GM12878 (cell line): Measurements from ENCODE around the gene TTLL11. TPM values are rescaled to one million over a fixed set of nuclear protein-coding genes. Genes with fewer than 3 reads are reported as not detected.
A peak's percentile ranks its signal among the peaks of the same experiment; 100 is the strongest.

Source experiments
- ATAC-seq: fragments of 200-7000 bp; cut with Tn5 transposase; 3 replicates; pipeline ENCODE4 v1.9.1; 2020; ENCODE audit warnings: mild to moderate bottlenecking, moderate library complexity
- BruUV-seq: library from RNA; stranded (reverse); fragments of 400-500 nt; replicated peaks from 2 replicates; lab custom pipeline; 2021; lab: Mats Ljungman, UMichigan
- CTCF ChIA-PET: fragments of 300-600 bp; sonication (Branson Sonifier 250); formaldehyde crosslinking; extraction: SDS; loops from one replicate; lab custom pipeline; 2021; ENCODE audit warnings: inconsistent platforms; lab: Yijun Ruan, JAX
- POLR2A ChIA-PET: fragments of 350-600 bp; formaldehyde crosslinking; extraction: SDS; loops from one replicate; lab custom pipeline; 2021; ENCODE audit warnings: inconsistent platforms; lab: Charles Lee
- RAD21 ChIA-PET: fragments of 300-600 bp; sonication (Branson Sonifier 250); formaldehyde crosslinking; loops from one replicate; lab custom pipeline; 2023; ENCODE audit warnings: antibody characterized with exemption; ENCODE audit not compliant: unreplicated experiment; lab: Charles Lee
- SMC1A ChIA-PET: fragments of 300-600 bp; sonication (Branson Sonifier 250); formaldehyde crosslinking; loops from one replicate; lab custom pipeline; 2023; ENCODE audit not compliant: unreplicated experiment, uncharacterized antibody; lab: Charles Lee
- DNase-seq: peaks from one replicate; pipeline ENCODE4 v3.0.0-alpha.2; 2011; ENCODE audit warnings: low read depth, low spot score
- FAIRE-seq: peaks from 3 replicates; lab custom pipeline; 2011; peaks lifted over from hg19 to GRCh38; lab: Jason Lieb, UNC
- H2AFZ ChIP-seq: 2 replicates; pipeline ENCODE4 v1.6.0; 2011; ENCODE audit warnings: low read depth, low read length, control low read depth; ENCODE audit not compliant: control insufficient read depth
- H3K27ac ChIP-seq: 2 replicates; pipeline ENCODE4 v1.5.1; 2011; ENCODE audit warnings: control low read depth; ENCODE audit not compliant: control insufficient read depth, insufficient read depth
- H3K27me3 ChIP-seq, 2 experiments: replicated peaks in 1 of 2; 2 replicates each; pipeline versions ENCODE4 v1.6.0 to v1.6.1; 2011; ENCODE audit warnings: low read length in 1 of 2; ENCODE audit not compliant: control insufficient read depth in 2 of 2, insufficient read depth in 2 of 2
- H3K36me3 ChIP-seq, 2 experiments: 2 replicates each; pipeline ENCODE4 v1.5.1; 2011; ENCODE audit warnings: low read length in 1 of 2; ENCODE audit not compliant: control insufficient read depth in 2 of 2, insufficient read depth in 2 of 2
- H3K4me1 ChIP-seq: 2 replicates; pipeline ENCODE4 v1.6.1; 2011; ENCODE audit warnings: mild to moderate bottlenecking, low read length, moderate library complexity, mixed read lengths; ENCODE audit not compliant: control insufficient read depth, insufficient read depth
- H3K4me2 ChIP-seq: 2 replicates; pipeline ENCODE4 v1.6.0; 2011; ENCODE audit warnings: control low read depth; ENCODE audit not compliant: control insufficient read depth, insufficient read depth
- H3K4me3 ChIP-seq: fragments of 200-600 bp; sonication (generic); 2 replicates; pipeline ENCODE4 v1.5.1; 2016
- H3K79me2 ChIP-seq: 2 replicates; pipeline ENCODE4 v1.6.0; 2011; ENCODE audit warnings: low read length; ENCODE audit not compliant: control insufficient read depth, insufficient read depth
- H3K9ac ChIP-seq: 2 replicates; pipeline ENCODE4 v1.8.0; 2011; ENCODE audit warnings: low read length, control low read depth, mixed read lengths; ENCODE audit not compliant: control insufficient read depth, insufficient read depth
- H3K9me3 ChIP-seq: replicated peaks from 3 replicates; pipeline ENCODE4 v1.5.1; 2011; ENCODE audit warnings: mild to moderate bottlenecking, low read length; ENCODE audit not compliant: control insufficient read depth, insufficient read depth
- H4K20me1 ChIP-seq: 2 replicates; pipeline ENCODE4 v1.6.0; 2011; ENCODE audit not compliant: control insufficient read depth, insufficient read depth
- EGR1 ChIP-seq, 2 experiments: IDR thresholded peaks; 1 replicate in 1 of 2; 2 replicates in 1 of 2; pipeline ENCODE4 v1.6.1; 2011 to 2012; ENCODE audit warnings: low read depth in 2 of 2, low read length in 2 of 2, borderline replicate concordance in 1 of 2, mild to moderate bottlenecking in 1 of 2, moderate library complexity in 1 of 2
- NFIC ChIP-seq: IDR thresholded peaks from 2 replicates; pipeline ENCODE4 v1.6.1; 2012; ENCODE audit warnings: low read depth, mild to moderate bottlenecking, inconsistent platforms, low read length, moderate library complexity
- NR2F1 ChIP-seq: fragments of 450-650 bp; conservative IDR thresholded peaks from 2 replicates; pipeline ENCODE4 v1.6.1; 2017; ENCODE audit warnings: mild to moderate bottlenecking
- RAD21 ChIP-seq: IDR thresholded peaks from 2 replicates; pipeline ENCODE4 v1.6.1; 2011; ENCODE audit warnings: mild to moderate bottlenecking, low read depth, low read length, moderate library complexity; ENCODE audit not compliant: insufficient read depth
- RUNX3 ChIP-seq: IDR thresholded peaks from 2 replicates; pipeline ENCODE4 v1.6.1; 2012; ENCODE audit warnings: low read length, inconsistent platforms
- SMARCA5 ChIP-seq: fragments of 450-650 bp; IDR thresholded peaks from 2 replicates; pipeline ENCODE4 v1.6.1; 2017; ENCODE audit warnings: mild to moderate bottlenecking
- SMC3 ChIP-seq: IDR thresholded peaks from 2 replicates; pipeline ENCODE4 v1.6.1; 2011; ENCODE audit warnings: low read length, improper control_type of control experiment, borderline replicate concordance
- SRF ChIP-seq, 2 experiments: IDR thresholded peaks; 2 replicates each; pipeline ENCODE4 v1.6.1; 2011; ENCODE audit warnings: low read depth in 2 of 2, low read length in 2 of 2, mild to moderate bottlenecking in 1 of 2, moderate library complexity in 1 of 2
- YY1 ChIP-seq: IDR thresholded peaks from 2 replicates; pipeline ENCODE4 v1.6.1; 2011; ENCODE audit warnings: low read depth, mild to moderate bottlenecking, low read length
- ZNF24 ChIP-seq: fragments of 450-650 bp; IDR thresholded peaks from 2 replicates; pipeline ENCODE4 v1.6.1; 2017; ENCODE audit warnings: antibody characterized with exemption, mild to moderate bottlenecking
- WGBS: methylation state at CpG from one replicate; pipeline ENCODE4 v1.1.6; 2016; ENCODE audit warnings: low lambda C conversion rate; ENCODE audit not compliant: insufficient replicate concordance, insufficient coverage; ENCODE audit errors: missing lambda C conversion rate; 5-methylcytosine and 5-hydroxymethylcytosine counted together
- in situ Hi-C: fragments of 300-500 bp; cut with MboI; formaldehyde crosslinking; loops from 9 replicates; pipeline ENCODE4 v1.14.3; 2018; ENCODE audit warnings: mixed read lengths
- intact Hi-C: fragments of 100-400 bp; cut with micrococcal nuclease; formaldehyde crosslinking; loops from one replicate; pipeline ENCODE4 v1.14.2; 2022; ENCODE audit not compliant: unreplicated experiment
- polyA plus RNA-seq, 11 experiments: library from polyadenylated mRNA; depleted of rRNA in 4 of 11; unstranded in 6 of 11; stranded (reverse) in 5 of 11; fragments of >200 nt; fragmentation: Nextera tagmentation in 4 of 11; fragmentation: Illumina TruSeq in 1 of 11; extraction: Ambion mirVana in 4 of 11; extraction: Trizol in 1 of 11; gene quantifications; 1 replicate in 1 of 11; 2 replicates in 10 of 11; pipeline versions ENCODE4 v1.2.1 to v1.2.3, GENCODE V29; 2011 to 2016; ENCODE audit warnings: inconsistent platforms in 2 of 11, missing spikeins in 2 of 11, low read depth in 1 of 11
- total RNA-seq, 4 experiments: library from RNA; depleted of rRNA in 3 of 4; stranded (reverse); fragments of >200 nt in 3 of 4; fragmentation: Illumina TruSeq in 1 of 4; extraction: Trizol in 1 of 4; gene quantifications; 2 replicates each; pipeline versions ENCODE4 v1.2.1 to v1.2.3, GENCODE V29; 2013 to 2021
- TF ChIP-seq, protein P1 (sequence below): IDR thresholded peaks from 2 replicates; pipeline ENCODE4 v1.6.1; 2011; ENCODE audit warnings: low read depth, mild to moderate bottlenecking, low read length, moderate library complexity, borderline replicate concordance; ENCODE audit errors: extremely low read depth
- TF ChIP-seq, protein P2 (sequence below): fragments of 450-650 bp; IDR thresholded peaks from 2 replicates; pipeline ENCODE4 v1.6.1; 2017; ENCODE audit warnings: mild to moderate bottlenecking, moderate library complexity
- TF ChIP-seq, protein P3 (sequence below), 3 experiments: IDR thresholded peaks in 2 of 3; conservative IDR thresholded peaks in 1 of 3; 2 replicates each; pipeline ENCODE4 v1.5.1; 2011; ENCODE audit warnings: low read depth in 3 of 3, low read length in 3 of 3, mild to moderate bottlenecking in 3 of 3, control low read depth in 2 of 3, moderate library complexity in 2 of 3, inconsistent platforms in 1 of 3, mixed read lengths in 1 of 3; ENCODE audit not compliant: control insufficient read depth in 2 of 3, insufficient read depth in 1 of 3; ENCODE audit errors: extremely low read depth in 1 of 3

The TTLL11 gene
- total and polyA plus RNA-seq, 10 of the 15 experiments (the other 5 are each of a cell fraction or from before 2014, with no cell fraction given): 1.2 to 3.7 (median 2.9) TPM

DNA sequence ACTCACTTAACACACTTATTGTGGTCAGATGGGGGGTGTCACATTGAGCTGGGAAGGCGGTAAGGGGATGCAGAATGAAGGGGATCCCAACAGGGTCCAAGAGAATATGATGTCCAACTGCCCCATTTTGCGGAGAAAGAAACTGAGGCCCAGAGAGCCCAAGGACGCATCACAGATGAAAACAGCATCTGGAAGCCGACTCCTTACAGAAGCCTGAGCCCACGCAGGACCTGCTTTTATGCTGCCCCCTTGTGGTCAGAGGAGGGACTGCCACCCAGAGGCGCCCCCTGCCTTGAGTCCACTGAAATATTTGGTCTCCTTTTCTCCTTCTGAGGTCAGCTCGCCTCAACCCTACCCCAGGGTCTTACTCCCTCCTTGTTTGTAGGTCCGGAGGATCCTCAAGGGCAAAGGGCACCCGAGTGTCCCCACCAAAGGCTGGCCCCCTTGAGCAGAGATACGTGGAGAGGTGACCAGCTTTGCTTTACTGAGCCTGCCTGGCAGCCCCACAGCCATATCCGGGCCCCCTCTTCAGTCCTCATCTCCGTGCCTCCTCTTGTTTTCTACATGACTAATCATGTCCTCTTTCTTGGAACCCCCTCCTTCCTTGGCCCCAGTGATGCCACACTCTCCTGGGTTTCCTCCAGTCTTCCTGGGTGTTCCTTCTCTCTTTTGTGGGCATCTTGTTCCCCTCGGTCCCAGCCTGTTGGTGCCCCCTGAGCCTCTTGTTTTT lies 30.0 kb upstream of the TTLL11 start:
- Histone ChIP-seq H3K9me3 (no peaks in the 10 kb centered on the region), H3K9ac (no peak overlapping the region), H3K4me3 (no peak overlapping the region), H3K27me3 (peaks cover 2 to 10% of the 10 kb centered on the region in 2 experiments; a peak in 2 of 4 replicates), H3K79me2 (no peaks in the 10 kb centered on the region), H3K27ac (no peak overlapping the region), H3K4me1 (no peaks in the 10 kb centered on the region), H3K36me3 (no peaks in the 10 kb centered on the region), H4K20me1 (no peaks in the 10 kb centered on the region; the same call in 1 of the 2 replicates), H3K4me2 (no peak overlapping the region), H2AFZ (no peak overlapping the region)
- in situ Hi-C loops (loop anchor here (5.0 to 10.0 kb wide), 3 partner anchors 229 to 689 kb away; no protein-coding TSS in a partner anchor), intact Hi-C loops (loop anchor here (1.0 to 10.0 kb wide), 2 partner anchors 24 to 578 kb away; no protein-coding TSS in a partner anchor)
- ChIA-PET SMC1A (interaction anchor here (0.6 to 4.4 kb wide), 7 partner anchors 13 to 232 kb away, joined by 3 to 41 read pairs (median 4); no protein-coding TSS in a partner anchor), RAD21 (interaction anchor here (1.2 to 7.6 kb wide), 2 partner anchors 25 to 227 kb away, joined by 3 to 76 read pairs; no protein-coding TSS in a partner anchor), POLR2A (interaction anchor here (0.7 kb wide), 1 partner anchor 142 kb away, joined by 6 read pairs; the partner anchor contains the start of genes MRRF and RBM18), CTCF (interaction anchor here (0.6 to 11.7 kb wide), 24 partner anchors 9 to 686 kb away, joined by 3 to 190 read pairs (median 4); partner anchors contain the start of genes MORN5 and NDUFA8)
- TF ChIP-seq SRF (IDR thresholded peaks at IDR 0.05; ENCODE audit: low read depth in 2 of 2, low read length in 2 of 2) (no peak), NFIC (no peak), ZNF24 (no peak), NR2F1 (0 out of 2 replicates have a peak, but pooled peaks have one; percentile 22), EGR1 (IDR thresholded peaks at IDR 0.05; ENCODE audit: borderline replicate concordance in 1 of 2, low read depth in 2 of 2, low read length in 2 of 2) (0 out of 3 replicates have a peak, but pooled peaks of 1 of the 2 experiments have one; percentile 16), RAD21 (peak; percentile 66), RUNX3 (peak; percentile 47; the same call in 1 of the 2 replicates), SMC3 (peak; percentile 81), YY1 (peak; percentile 32; the same call in 1 of the 2 replicates), SMARCA5 (peak; percentile 55; the same call in 1 of the 2 replicates)
- TF ChIP-seq, protein P1, sequence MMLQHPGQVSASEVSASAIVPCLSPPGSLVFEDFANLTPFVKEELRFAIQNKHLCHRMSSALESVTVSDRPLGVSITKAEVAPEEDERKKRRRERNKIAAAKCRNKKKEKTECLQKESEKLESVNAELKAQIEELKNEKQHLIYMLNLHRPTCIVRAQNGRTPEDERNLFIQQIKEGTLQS: peak; percentile 34; the same call in 1 of the 2 replicates
- TF ChIP-seq, protein P2, sequence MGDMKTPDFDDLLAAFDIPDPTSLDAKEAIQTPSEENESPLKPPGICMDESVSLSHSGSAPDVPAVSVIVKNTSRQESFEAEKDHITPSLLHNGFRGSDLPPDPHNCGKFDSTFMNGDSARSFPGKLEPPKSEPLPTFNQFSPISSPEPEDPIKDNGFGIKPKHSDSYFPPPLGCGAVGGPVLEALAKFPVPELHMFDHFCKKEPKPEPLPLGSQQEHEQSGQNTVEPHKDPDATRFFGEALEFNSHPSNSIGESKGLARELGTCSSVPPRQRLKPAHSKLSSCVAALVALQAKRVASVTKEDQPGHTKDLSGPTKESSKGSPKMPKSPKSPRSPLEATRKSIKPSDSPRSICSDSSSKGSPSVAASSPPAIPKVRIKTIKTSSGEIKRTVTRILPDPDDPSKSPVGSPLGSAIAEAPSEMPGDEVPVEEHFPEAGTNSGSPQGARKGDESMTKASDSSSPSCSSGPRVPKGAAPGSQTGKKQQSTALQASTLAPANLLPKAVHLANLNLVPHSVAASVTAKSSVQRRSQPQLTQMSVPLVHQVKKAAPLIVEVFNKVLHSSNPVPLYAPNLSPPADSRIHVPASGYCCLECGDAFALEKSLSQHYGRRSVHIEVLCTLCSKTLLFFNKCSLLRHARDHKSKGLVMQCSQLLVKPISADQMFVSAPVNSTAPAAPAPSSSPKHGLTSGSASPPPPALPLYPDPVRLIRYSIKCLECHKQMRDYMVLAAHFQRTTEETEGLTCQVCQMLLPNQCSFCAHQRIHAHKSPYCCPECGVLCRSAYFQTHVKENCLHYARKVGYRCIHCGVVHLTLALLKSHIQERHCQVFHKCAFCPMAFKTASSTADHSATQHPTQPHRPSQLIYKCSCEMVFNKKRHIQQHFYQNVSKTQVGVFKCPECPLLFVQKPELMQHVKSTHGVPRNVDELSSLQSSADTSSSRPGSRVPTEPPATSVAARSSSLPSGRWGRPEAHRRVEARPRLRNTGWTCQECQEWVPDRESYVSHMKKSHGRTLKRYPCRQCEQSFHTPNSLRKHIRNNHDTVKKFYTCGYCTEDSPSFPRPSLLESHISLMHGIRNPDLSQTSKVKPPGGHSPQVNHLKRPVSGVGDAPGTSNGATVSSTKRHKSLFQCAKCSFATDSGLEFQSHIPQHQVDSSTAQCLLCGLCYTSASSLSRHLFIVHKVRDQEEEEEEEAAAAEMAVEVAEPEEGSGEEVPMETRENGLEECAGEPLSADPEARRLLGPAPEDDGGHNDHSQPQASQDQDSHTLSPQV: peak; percentile 40; the same call in 1 of the 2 replicates
- TF ChIP-seq, protein P3, sequence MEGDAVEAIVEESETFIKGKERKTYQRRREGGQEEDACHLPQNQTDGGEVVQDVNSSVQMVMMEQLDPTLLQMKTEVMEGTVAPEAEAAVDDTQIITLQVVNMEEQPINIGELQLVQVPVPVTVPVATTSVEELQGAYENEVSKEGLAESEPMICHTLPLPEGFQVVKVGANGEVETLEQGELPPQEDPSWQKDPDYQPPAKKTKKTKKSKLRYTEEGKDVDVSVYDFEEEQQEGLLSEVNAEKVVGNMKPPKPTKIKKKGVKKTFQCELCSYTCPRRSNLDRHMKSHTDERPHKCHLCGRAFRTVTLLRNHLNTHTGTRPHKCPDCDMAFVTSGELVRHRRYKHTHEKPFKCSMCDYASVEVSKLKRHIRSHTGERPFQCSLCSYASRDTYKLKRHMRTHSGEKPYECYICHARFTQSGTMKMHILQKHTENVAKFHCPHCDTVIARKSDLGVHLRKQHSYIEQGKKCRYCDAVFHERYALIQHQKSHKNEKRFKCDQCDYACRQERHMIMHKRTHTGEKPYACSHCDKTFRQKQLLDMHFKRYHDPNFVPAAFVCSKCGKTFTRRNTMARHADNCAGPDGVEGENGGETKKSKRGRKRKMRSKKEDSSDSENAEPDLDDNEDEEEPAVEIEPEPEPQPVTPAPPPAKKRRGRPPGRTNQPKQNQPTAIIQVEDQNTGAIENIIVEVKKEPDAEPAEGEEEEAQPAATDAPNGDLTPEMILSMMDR (IDR thresholded peaks at IDR 0.05 in 2 of 3, conservative IDR thresholded peaks at IDR 0.05 in 1 of 3; ENCODE audit: control insufficient read depth in 2 of 3, extremely low read depth in 1 of 3, insufficient read depth in 1 of 3, low read depth in 3 of 3, low read length in 3 of 3): peak; percentile 97 to 99 (median 97); a peak in 5 of 6 replicates
- ATAC-seq: peak; percentile 79
- FAIRE-seq: peak; percentile 47
- no TSS peak for BruUV-seq
- WGBS: 16% methylated on average over 13 of the region's 13 CpGs
- DNase-seq: no peak
